Stomach smooth muscle (tissue), 2 donors: ENCODE data around the gene NOTCH2.
"Not testable (repeated sequence)": the region's sequence is repeated elsewhere in the genome, so short reads cannot be mapped to it uniquely, and the experiment has no call there.

ENCODE experiments used
- H3K27ac ChIP-seq: one replicate; pipeline ENCODE4 v1.7.0; 2013; ENCODE audit warnings: mild to moderate bottlenecking, low read length, inconsistent platforms
- H3K27me3 ChIP-seq, 2 donors: one replicate each; pipeline ENCODE4 v1.7.0; 2013; ENCODE audit warnings: low read length in 2 of 2; ENCODE audit not compliant: insufficient read depth in 2 of 2, control insufficient read depth in 1 of 2
- H3K36me3 ChIP-seq, 2 donors: one replicate each; pipeline ENCODE4 v1.7.0; 2013; ENCODE audit warnings: low read length in 2 of 2; ENCODE audit not compliant: control insufficient read depth in 2 of 2, insufficient read depth in 2 of 2
- H3K4me1 ChIP-seq: one replicate; pipeline ENCODE4 v1.7.0; 2013; ENCODE audit warnings: low read length; ENCODE audit not compliant: control insufficient read depth, insufficient read depth
- H3K4me3 ChIP-seq, 2 donors: one replicate each; pipeline ENCODE4 v1.7.0; 2013; ENCODE audit warnings: low read length in 2 of 2
- H3K9ac ChIP-seq, 2 donors: one replicate each; pipeline ENCODE4 v1.7.0; 2013; ENCODE audit warnings: low read length in 2 of 2, mild to moderate bottlenecking in 1 of 2
- H3K9me3 ChIP-seq, 2 donors: one replicate each; pipeline ENCODE4 v1.7.0; 2013; ENCODE audit warnings: low read length in 2 of 2; ENCODE audit not compliant: control insufficient read depth in 2 of 2
- donor health status: healthy.
- donor health status: Pancreatic carcinoma.

The NOTCH2 gene

GRCh38 chr1:120101593-120101992 is 32.1 kb upstream of the NOTCH2 start:
- H3K27ac ChIP-seq, H3K4me1 ChIP-seq, H3K36me3 ChIP-seq, H3K27me3 ChIP-seq, H3K9ac ChIP-seq, H3K9me3 ChIP-seq, H3K4me3 ChIP-seq: not testable (repeated sequence)

DNA sequence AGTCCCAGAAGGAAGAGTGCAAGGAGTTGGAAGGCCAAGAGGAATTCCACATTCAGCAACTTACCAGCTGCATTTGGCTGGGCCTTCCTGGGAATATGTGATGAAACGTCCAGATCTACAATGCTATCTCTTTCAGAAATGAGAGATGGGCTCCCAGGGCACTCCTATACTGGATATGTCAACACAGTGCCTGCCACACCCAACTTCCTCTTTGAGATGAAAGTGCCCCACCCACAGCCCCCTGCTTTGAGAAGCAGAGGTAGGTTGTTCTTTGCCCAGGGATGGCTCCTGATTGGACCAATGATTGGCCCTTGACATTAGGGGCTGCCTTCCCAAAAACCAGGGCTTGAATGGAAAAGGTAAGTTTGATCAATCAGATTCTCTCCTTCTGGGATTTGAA is 31.1 kb upstream of the NOTCH2 start:
- H3K27me3 ChIP-seq, H3K4me1 ChIP-seq, H3K4me3 ChIP-seq, H3K27ac ChIP-seq, H3K9ac ChIP-seq, H3K9me3 ChIP-seq, H3K36me3 ChIP-seq: not testable (repeated sequence)

GRCh38 chr1:120098986-120099759 is 29.7 kb upstream of the NOTCH2 start:
- not testable (repeated sequence) for H3K4me3 ChIP-seq, H3K9me3 ChIP-seq, H3K27ac ChIP-seq, H3K9ac ChIP-seq, H3K27me3 ChIP-seq, H3K4me1 ChIP-seq, H3K36me3 ChIP-seq

GRCh38 chr1:120096981-120097545 is 27.6 kb upstream of the NOTCH2 start:
- H3K27me3 ChIP-seq, H3K27ac ChIP-seq, H3K36me3 ChIP-seq: not testable (repeated sequence)

GRCh38 chr1:120093548-120094181 is 24.2 kb upstream of the NOTCH2 start:
- H3K36me3 ChIP-seq, H3K27ac ChIP-seq, H3K27me3 ChIP-seq: not testable (repeated sequence)

More at GRCh38 chr1:120096981-120097545, 27.6 kb upstream of the NOTCH2 start:
- H3K9ac ChIP-seq, H3K9me3 ChIP-seq, H3K4me3 ChIP-seq, H3K4me1 ChIP-seq: not testable (repeated sequence)

GRCh38 chr1:120092232-120093218 is 23.1 kb upstream of the NOTCH2 start:
- not testable (repeated sequence) for H3K36me3 ChIP-seq, H3K4me1 ChIP-seq, H3K9me3 ChIP-seq, H3K27ac ChIP-seq, H3K9ac ChIP-seq, H3K27me3 ChIP-seq, H3K4me3 ChIP-seq

More at GRCh38 chr1:120093548-120094181, 24.2 kb upstream of the NOTCH2 start:
- H3K9ac ChIP-seq, H3K4me1 ChIP-seq, H3K4me3 ChIP-seq, H3K9me3 ChIP-seq: not testable (repeated sequence)

DNA sequence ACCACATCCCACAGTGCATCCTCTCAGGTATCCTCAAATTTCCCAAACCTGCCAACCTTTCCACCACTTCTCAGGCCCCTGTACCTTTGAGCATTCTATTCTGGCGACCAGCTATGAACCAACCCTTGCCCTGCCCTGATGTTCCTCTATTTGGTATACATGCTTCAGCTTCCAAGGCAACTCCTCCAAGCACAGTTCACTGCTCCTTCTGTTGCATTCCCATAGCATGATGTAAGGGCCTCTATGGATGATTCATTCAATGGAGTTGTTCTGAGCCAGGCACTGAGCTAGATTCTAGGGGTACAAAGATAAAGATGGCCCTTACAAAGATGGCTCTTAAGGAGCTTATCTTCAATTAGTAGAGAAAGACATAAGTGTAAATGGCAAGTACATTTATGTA is 21.4 kb upstream of the NOTCH2 start:
- H3K4me1 ChIP-seq, H3K4me3 ChIP-seq, H3K27ac ChIP-seq, H3K9ac ChIP-seq, H3K36me3 ChIP-seq, H3K9me3 ChIP-seq, H3K27me3 ChIP-seq: not testable (repeated sequence)

DNA sequence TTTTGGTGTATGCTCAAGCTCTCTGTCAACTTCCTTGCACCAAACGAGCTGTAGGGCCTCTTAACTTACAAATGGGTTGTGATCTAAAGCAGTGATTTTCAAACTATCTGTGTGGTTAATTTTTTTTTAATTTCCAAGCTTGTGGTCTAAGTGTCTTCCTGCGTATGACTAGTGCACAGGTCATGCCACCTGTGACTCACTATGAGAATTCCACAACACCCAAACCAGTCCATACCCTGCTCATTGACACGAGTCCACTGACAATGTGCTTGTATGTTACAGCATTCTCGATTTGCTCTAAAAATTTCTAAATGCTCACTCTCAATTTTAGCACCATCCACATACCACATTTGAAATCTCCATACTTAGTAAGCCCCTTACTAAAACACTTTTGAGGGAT is 18.5 kb upstream of the NOTCH2 start:
- not testable (repeated sequence) for H3K9ac ChIP-seq, H3K4me1 ChIP-seq, H3K36me3 ChIP-seq

DNA sequence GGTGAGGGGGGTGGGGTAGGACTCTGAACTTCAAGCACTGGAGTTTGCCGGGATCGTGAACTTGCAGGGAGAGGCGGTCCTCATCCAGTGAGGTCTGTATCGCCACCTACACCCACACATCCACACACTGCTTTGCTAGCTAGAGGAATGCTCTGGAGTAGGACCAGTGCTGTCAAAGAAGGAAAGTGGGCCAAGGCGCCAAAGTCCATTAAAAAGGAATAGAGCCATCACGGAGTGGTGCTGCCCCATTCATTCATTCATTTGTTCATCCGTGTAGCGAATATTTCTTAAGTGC is 405 bp upstream of the NOTCH2 start:
- not testable (repeated sequence) for H3K9ac ChIP-seq, H3K36me3 ChIP-seq, H3K4me3 ChIP-seq, H3K27me3 ChIP-seq, H3K27ac ChIP-seq, H3K9me3 ChIP-seq, H3K4me1 ChIP-seq

More for the DNA sequence above, 18.5 kb upstream of the NOTCH2 start:
- H3K9me3 ChIP-seq, H3K4me3 ChIP-seq, H3K27me3 ChIP-seq, H3K27ac ChIP-seq: not testable (repeated sequence)

DNA sequence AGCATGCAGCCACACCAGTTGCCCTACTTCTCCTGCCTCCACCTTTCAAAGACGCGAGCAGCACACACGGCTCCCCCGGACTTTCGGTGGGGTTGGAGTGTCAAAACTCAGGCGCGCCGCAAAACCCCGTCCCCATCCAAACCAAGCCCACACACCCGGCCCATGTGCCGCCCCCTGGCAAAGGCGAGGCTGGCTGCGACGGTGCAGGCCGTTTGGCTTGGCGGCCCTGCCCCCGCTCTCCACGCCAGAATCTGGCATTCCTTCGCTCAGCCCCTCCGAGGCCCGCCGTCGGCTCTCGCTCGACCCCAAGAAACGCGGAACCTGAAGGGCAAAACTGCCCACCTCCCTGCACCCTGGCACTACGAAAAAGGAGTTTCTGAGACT is 787 bp downstream of the NOTCH2 start:
- not testable (repeated sequence) for H3K36me3 ChIP-seq, H3K9me3 ChIP-seq, H3K9ac ChIP-seq, H3K4me1 ChIP-seq, H3K27ac ChIP-seq, H3K27me3 ChIP-seq
- H3K4me3 ChIP-seq, result peak overlapping the region in 1 of 2 donors; percentile 62
